ENCODE measurements around the gene SAAL1. TPM values are rescaled to one million over a fixed set of nuclear protein-coding genes. Genes with fewer than 3 reads are reported as not detected.

Gene SAAL1
- total RNA-seq, 1 donor from 2014 or later, result 6.3 TPM

Other genes with a start within 250 kb of the SAAL1 start
- gene SERGEF, start 93.0 kb downstream of the SAAL1 start, total RNA-seq, result 10.8 and 16.6 TPM in 2 replicates
- gene TPH1, start 59.8 kb downstream of the SAAL1 start, total RNA-seq, result not detected in 2 replicates
- not detected in 2 replicates for gene MRGPRX3, start 26.5 kb upstream of the SAAL1 start, total RNA-seq
- not detected in 2 replicates for gene MRGPRX4, start 66.8 kb upstream of the SAAL1 start, total RNA-seq
- gene SAA4, start 130.7 kb upstream of the SAAL1 start, total RNA-seq, result not detected in 2 replicates
- not detected in 2 replicates for gene SAA2, start 142.6 kb upstream of the SAAL1 start, total RNA-seq
- 0.32 TPM in 1 of 2 replicates, not detected in the other for gene SAA1, start 160.2 kb upstream of the SAAL1 start, total RNA-seq
- 19.5 and 27.5 TPM in 2 replicates for gene HPS5, start 216.1 kb upstream of the SAAL1 start, total RNA-seq
- gene GTF2H1, start 216.5 kb upstream of the SAAL1 start, total RNA-seq, result 70.1 and 77.4 TPM in 2 replicates

Data from myocyte (in vitro differentiated cells).